AG09309 (cell line): ENCODE measurements around the gene ENAH.
A peak's percentile ranks its signal among the peaks of the same experiment; 100 is the strongest.
"Not testable (repeated sequence)": the region's sequence is repeated elsewhere in the genome, so short reads cannot be mapped to it uniquely, and the experiment has no call there.

Experiments
- DNase-seq: peaks from one replicate; pipeline ENCODE4 v3.0.0-alpha.2; 2010; ENCODE audit warnings: low read depth
- H3K4me3 ChIP-seq: 2 replicates; pipeline ENCODE4 v1.5.1; 2011; ENCODE audit warnings: mild to moderate bottlenecking, low read depth, low read length, moderate library complexity; ENCODE audit not compliant: control insufficient read depth
- TF ChIP-seq, protein P1 (sequence below): IDR thresholded peaks from 2 replicates; pipeline ENCODE4 v1.5.1; 2011; ENCODE audit warnings: mild to moderate bottlenecking, low read depth, low read length, inconsistent platforms; ENCODE audit not compliant: insufficient read depth, control insufficient read depth; ENCODE audit errors: missing control alignments

The ENAH gene

DNA sequence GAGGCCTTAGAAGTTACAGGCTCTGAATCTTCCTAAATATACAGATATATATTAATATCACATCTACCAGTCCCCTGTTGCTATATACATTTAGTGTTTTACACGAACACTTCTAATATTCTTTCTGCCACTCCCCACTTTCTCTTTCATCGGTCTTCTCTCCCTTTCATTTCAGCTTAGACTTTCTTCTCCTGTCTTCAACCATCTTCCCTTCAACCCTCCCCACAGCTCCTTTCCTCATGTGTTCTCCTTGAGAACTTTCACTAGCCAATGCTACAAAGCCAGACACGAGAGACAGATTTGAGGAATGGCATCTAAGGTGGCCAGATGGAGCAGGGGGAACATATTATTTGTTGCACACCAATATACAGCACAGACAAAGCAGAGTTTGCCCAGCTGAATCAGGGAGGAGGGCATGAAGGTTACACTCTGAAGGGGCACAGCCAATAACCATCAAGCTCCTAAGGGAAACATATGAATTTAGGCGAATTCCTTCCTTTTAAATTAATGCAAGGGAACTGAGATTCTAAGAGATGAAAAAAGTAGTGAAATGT lies 141.0 kb downstream of the ENAH start:
- DNase-seq, result no peak
- TF ChIP-seq, protein P1, sequence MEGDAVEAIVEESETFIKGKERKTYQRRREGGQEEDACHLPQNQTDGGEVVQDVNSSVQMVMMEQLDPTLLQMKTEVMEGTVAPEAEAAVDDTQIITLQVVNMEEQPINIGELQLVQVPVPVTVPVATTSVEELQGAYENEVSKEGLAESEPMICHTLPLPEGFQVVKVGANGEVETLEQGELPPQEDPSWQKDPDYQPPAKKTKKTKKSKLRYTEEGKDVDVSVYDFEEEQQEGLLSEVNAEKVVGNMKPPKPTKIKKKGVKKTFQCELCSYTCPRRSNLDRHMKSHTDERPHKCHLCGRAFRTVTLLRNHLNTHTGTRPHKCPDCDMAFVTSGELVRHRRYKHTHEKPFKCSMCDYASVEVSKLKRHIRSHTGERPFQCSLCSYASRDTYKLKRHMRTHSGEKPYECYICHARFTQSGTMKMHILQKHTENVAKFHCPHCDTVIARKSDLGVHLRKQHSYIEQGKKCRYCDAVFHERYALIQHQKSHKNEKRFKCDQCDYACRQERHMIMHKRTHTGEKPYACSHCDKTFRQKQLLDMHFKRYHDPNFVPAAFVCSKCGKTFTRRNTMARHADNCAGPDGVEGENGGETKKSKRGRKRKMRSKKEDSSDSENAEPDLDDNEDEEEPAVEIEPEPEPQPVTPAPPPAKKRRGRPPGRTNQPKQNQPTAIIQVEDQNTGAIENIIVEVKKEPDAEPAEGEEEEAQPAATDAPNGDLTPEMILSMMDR, result no peak
- H3K4me3 ChIP-seq, result no peak overlapping the region

DNA sequence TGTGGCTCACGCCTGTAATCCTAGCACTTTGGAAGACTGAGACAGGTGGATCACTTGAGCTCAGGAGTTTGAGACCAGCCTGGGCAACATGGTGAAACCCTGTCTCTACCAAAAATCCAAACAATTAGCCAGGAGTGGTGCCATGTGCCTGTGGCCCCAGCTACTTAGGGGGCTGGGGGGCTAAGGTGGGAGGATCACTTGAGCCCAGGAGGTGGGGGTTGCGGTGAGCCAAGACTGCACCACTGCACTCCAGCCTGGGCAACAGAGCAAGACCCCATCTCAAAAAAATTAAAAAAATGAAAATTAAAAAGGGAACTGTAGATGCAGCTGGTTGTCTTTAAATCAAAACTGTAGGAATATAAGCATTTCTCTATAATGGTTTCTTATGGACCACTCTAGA lies 142.2 kb downstream of the ENAH start:
- not testable (repeated sequence) for H3K4me3 ChIP-seq, DNase-seq

DNA sequence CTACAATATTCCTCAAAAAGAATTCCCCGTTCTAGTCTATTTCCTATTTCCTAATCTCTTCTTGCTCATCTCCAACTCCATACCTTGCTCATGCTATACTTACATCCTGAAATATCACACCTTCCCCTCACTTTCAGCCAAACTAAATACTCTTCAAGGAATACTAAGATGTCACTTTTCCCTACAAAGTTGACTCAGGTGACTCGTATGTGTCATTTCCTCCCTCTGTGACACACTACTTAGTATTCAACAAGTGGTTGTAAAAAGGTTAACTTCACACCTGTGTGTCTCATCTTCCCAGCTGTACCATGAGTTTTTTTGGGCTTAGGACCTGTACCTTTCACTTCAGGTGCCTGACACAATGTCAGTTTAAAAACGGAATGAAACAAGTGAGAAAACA lies 143.2 kb downstream of the ENAH start:
- no peak for DNase-seq
- TF ChIP-seq, protein P1, result no peak
- H3K4me3 ChIP-seq, result no peak overlapping the region

DNA sequence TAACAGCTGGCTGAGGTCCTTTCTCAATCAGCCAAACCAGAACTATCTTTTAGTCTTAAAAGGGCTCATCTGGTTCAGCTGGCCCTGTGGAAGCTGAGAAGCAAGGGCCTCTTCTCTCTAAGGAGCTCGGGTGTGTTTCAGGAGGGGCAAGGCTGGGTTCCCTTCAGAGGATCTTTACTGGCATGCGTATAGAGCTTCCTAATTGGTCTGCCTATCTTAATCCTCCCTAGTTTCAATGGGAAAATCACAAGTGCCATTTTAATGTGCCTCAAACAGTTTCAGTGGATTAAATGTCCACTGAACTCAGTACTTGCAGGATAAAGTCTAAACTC lies 143.6 kb downstream of the ENAH start:
- no peak for DNase-seq
- no peak overlapping the region for H3K4me3 ChIP-seq
- TF ChIP-seq, protein P1, result no peak

DNA sequence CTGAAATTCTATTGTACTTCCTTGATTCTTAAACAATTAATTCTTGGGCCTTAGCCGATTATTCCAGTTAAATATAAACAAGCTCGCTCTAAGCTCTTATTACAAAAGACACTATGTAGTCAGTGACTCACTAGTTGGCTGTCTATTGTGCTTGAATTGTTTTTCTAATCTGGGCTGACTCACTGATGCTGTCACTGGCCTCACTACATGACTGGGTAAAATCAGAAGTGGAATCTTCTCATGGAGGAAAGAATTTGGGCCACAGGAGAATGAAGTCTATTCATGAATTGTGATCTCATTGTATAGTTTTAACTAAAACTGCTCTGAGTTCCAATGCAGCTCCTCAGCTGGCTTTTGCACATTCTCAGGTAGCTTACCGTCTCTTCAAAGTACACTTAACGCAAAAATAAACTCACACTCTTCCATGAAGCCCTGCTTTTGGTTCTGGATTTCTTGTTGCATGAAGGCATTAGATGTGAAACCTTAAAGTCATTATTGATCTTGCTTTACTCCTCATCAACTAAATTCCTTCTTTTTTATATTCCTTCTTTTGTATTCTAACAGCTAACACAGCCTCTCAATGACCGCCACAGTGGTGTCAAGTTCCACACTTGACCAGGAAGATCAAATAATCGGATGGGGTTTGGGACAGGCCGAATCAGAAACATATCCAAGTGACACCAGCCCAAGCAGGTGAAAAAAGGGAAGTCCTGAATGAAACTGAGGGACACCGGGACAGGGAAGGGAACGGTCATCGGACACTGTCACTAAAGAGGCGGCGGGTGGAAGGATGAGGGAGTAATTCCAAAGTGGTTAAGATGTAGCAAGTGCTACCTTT lies 144.2 kb downstream of the ENAH start:
- peak; percentile 86 for DNase-seq
- TF ChIP-seq, protein P1, result no peak
- no peak overlapping the region for H3K4me3 ChIP-seq

DNA sequence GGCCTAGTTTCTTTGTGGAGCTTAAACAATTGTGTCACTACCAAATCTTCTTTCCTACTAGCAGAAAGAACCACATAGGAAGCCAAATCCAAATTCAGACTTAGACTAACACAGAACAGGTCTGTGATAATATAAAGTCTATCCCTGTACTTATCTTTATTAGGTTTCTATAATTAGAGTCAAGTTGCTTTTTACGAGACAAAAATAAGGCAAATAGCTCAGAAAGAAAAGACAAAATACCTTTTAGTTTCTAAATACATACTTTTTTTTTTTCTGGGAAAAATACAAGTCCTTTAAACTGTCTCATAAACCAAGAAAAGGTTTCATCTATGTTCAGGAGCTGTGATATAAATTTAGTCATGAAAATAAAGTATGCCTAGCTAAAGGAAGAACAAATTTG lies 146.2 kb downstream of the ENAH start:
- TF ChIP-seq, protein P1, result no peak
- DNase-seq, result no peak
- no peak overlapping the region for H3K4me3 ChIP-seq

DNA sequence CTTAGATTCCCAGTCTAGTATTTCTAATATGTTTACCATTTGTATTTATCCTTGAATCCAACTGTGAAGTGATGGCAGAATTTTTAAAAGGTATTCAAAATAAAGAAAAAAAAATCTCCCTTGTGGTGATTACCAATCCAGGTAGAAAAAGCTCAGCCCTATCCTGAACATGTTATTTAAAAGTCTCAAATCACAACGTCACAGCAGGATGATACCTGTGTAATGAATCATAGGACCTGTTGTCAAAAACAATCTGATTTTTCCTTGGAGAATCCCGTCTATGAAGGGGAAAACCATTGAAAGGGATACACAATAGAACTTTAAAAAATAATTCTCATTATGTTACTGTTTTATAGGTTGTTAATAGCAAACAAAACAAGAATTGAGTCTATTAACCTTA lies 148.1 kb downstream of the ENAH start:
- TF ChIP-seq, protein P1, result no peak
- no peak for DNase-seq
- H3K4me3 ChIP-seq, result no peak overlapping the region
